ENCODE results near the gene PLA2G2D.
"Not testable (repeated sequence)": the region's sequence is repeated elsewhere in the genome, so short reads cannot be mapped to it uniquely, and the experiment has no call there.

The PLA2G2D gene

DNA sequence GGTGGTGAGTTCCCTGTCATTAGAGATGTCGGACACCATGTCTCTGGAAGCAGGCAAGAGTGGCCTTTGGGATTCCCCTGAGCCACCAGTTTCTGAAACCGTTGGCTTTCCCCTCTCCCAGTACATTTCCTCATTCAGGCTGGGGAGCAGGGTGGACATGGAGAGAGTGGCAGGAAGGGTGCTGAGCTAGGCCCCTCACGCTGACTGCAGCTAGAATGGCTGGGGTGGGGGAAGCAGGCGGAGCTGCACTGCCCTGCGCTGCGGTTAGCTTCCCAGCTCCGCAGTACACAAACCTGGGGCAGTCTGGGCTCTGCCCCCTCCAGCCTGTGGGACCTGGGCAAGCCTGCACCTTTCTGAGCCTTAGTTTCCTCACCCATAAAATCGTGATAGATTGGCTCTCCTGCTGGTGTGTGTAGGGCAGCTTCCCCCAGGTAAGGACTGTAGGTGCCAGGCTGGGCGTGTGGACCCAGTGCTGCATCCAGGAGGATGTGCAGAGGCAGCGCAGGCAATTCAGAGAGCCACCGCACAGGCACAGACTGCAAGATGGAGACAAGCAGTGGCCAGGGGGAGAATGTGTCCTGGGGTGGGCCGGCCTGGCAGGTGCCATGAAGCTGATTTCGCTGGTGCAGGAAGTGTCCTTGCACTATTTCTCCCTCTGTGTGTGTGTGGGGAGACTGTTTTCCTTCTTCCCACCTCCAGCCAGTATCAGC is 22.8 kb upstream of the PLA2G2D start:
- DNase-seq = no peak

DNA sequence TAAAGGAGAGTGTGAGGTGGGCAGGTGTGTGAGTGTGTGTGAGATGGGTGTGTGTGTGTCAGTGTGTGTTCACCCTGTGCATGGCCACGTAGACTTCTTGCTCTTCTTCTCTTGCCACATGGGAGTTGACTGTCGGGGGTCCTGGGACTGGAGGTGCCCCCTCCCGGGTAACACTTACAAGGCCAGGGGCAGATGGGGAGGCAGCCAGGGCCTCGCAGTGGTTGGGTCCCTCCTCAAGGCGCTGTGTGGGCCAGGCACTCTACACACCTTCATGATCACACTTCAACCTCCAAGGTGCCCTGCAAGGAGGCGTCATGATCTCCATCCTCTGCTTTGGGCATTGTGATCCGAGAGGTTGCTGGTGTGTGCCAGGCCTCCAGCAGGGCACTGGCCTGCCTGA is 22.1 kb upstream of the PLA2G2D start:
- DNase-seq = no peak

DNA sequence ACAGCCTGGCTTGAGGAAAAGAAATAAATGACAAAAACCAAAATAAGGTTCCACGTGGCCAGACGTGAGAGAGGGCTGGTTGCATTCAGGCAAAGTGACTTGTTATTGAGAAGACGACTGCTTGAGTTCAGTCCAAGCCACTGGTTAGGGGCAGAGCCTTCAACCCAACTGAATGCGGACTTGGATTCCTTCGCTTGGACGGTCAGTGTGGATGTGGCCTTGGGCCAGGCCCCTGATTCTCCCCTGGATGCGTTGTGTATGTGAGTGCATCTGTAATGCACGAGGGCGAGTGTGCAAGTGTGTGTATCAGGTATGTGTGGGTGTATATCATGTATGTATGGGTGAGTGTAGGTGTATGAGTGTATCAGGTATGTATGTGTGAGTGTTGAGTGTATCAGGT is 21.7 kb upstream of the PLA2G2D start:
- DNase-seq = no peak

DNA sequence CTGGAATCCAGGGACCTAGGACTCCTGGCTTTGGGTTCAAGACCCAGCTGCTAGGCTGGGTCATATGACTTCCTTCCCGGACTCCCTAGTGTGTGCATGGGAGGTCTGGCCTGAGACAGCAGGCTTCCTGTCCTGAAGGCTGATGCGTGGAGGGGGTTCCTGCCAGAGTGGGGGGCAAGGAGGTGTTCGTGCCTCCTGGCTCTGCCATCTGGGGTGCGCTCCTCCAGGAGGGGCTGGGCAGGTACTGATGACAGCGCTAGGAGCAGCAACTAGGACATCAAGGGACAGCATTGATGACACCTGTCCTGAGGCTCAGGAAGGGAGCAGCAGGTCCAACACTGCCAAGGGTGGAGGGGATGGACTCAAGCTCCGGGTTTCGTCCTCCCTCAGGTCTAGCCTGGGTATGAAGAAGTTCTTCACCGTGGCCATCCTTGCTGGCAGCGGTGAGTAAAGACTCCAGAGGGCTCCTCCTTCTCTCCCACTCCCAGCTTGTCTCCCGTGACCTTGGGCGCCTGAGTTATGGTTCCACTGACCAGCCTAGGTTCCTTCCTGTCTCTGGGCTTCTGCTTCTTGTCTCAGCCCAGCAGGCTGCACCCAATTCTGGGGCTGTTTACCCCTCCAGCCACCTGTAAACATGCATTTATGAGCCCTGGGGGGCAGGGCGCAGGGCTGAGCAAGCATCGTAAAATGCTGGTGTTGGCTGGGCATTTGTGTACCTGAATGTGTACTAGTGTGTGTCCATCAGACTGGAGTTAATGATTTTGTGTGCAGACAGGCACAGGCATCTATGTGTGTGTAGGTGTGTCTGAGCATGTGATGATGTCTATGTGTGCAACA is 20.7 kb upstream of the PLA2G2D start:
- no peak for DNase-seq

DNA sequence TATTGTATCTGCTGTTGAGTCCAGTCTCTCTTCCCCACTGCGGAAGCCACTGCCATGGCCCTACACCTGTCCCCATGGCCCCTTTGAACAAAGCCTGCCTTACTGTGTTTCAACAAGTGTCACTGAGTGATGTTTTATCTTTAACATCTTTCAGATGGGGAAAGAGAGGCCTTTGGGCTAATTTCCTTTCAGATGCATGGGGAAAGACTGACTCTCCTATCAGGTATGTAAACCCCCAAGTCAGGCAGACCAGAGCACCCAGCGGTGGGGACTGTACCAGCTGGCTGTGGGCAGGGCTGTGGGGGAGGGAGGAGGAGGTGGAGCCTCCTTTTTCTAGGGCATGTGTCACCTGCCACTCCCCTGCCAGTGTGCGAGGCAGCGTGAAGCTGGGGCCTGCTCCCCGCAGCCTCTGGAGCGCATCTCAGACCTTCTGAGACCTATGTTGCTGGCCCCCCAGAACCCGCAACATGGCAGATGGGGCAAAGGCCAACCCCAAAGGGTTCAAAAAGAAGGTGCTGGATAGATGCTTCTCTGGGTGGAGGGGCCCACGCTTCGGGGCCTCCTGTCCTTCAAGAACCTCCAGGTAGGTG is 19.7 kb upstream of the PLA2G2D start, which contains the start of gene PLA2G2F:
PLA2G2F (plus strand) TSS at position 363 of the 590 bp plus-strand sequence; CDS start at position 468, 105 bp downstream.
- DNase-seq = no peak

DNA sequence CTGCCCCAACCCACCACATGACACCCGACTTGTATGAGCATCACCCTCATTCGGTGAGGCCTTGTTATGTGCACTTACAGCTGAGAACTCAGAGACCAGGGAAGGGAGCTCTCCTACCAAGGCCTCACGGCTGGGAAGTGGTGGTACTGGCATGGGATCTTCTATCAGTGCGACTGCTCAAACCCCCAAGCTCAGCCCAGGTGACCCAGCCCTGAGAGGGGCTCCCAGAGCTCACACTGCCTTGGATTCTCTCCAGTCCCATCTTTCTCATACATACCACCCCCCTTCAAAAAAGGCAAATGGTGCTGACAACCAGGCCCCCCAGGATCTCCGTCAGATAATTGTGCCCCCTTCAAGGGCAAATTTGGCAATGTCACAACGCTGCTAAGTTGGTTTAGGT is 19.0 kb upstream of the PLA2G2D start:
- no peak for DNase-seq

DNA sequence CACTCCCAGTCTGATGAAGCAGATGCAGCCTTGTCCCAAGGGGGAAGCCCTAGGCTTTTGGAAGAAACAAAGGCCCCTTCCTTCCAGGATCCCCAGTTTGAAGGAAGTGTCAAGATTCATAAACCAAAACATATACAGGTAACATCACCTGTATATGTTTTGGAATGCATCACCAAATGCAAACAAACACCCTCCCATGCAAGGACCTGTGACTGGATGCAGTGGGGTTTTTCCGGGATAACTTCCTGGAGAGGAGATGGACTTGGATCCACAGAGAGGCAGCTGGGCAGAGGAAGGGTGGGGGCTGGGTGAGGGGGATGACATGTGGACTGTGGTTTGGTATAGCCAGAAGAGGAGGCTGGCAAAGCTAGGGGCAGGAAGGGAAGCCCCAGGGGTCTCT is 18.3 kb upstream of the PLA2G2D start:
- no peak for DNase-seq

DNA sequence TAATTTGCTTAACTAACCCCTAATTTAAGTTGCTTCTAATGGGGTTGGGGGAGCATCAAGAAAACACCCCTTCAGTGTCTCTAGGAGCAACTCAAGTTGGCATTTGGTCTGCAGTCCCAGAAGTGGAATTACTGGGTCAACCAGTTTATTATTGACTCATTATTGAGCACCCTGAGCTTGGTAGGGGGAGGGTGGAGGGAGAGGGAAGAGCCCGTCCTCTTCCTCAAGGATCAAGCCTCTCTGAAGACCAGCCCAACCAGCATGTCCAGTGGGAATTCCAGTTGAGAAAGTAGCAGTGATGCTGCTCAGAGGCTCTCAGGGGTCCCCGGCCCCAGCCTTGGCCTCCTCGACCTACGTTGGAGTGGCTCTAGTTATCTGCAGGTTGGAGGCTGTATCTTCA is 17.7 kb upstream of the PLA2G2D start:
- DNase-seq = no peak

DNA sequence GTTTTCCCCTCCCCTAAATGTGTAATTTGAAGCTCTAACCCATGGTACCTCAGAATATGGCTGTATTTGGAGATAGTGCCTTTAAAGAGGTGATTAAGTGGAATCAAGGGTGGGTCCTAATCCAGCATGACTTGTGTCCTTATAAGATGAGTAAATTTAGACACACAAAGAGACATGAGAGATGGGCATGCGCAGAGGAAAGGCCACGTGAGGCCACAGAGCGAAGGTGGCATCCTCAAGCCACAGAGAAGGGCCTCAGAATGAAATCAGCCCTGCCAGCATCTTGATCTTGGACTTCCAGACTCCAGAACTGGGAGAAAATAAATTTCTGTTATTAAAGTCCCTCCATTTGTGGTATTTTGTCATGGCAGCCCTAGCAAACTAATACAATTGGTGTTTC is 16.9 kb upstream of the PLA2G2D start:
- no peak for DNase-seq

DNA sequence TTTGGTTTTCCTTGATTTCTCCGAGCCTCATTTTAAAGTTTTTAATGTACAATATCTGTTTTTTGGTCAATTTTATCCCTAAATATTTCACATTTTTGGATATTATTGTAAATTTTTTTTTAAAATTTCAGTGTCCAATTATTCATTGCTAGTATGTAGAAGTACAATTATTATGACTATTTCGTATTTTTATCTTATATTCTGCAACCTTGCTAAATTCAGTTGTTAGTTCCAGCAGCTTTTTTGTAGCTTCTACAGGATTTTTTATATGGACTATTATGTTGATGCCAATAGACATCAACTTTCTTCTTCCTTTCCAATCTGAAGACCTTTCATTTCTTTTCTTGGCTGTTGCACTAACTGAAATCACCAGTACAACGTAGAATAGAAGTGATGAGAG is 15.7 kb upstream of the PLA2G2D start:
- DNase-seq = no peak

DNA sequence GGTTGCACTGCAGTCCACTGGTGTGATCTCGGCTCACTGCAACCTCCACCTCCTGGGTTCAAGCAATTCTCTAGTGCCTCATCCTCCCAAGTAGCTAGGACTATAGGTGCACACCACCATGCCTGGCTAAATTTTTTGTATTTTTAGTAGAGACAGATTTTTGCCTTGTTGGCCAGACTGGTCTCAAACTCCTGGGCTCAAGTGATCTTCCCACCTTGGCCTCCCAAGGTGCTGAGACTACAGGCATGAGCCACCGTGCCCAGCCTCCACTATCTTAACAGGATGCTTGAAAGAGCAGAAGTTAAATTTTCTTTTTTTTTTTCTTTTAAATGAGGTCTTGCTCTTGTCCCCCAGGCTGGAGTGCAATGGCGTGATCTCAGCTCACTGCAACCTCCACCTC is 11.2 kb upstream of the PLA2G2D start:
- DNase-seq = not testable (repeated sequence)

DNA sequence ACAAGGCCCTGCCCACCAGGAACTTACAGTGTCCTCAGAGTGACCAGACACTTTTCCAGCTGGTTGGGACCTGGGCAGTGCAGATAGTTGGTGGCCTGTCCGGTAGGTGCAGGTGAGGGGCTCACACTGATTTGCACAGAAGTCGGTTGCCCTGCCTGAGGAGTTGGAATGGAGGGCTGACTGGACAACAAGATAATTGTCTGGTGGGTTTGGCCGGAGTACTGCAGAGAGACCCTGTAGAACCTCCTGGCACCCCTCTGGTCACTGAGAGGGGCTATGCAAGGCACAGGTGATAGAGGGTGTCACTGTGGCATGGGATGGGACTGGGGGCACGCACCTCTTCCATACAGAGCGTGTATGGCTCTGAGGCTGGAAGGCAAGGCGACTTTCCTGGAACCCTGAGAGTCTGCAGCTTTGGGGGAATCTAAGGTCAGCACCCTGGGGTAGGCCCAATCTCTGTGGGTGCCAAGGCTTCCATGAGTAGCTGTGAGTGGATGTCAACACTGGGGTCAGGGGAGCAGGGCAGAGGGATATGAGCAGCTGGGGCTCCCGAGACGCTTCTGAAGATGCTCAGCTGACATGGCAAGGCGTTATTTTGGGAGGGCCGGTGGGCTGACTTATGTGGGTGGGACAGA is 7.6 kb upstream of the PLA2G2D start:
- no peak for DNase-seq

DNA sequence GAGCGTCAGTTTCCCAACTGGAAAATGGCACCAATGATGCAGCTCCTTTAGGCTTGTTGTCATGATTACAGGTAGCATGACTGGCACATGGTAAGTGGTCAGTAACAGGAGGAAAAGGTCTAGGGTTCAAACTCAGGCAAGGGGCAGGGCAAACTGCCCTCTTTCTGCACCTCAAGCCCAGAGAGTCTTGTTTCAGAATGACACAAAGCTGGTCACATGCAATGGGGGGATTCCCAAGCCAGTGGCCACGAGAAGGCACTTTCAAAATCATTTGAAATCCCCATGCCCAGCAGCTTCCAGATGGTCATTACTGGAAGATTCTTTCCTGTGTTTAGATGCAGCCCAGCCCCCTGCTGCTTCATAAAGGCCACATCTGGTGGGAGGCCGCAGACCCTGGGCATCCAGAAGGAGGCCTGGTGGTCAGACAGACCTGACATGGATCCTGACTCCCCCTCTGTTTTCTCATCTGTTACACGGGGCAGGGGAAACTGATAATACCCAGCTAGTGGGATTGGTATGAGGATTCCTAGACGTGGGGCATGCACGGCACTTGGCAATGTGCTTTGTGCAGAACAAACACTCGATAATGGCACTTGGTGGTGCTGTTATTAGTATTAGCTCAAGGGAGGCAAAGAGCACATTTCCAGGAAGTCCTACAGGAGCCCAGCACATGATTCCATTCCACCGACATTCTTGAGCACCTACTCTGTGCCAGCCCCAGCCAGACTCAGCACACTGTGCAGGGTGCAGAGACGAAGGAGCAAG is 6.9 kb upstream of the PLA2G2D start:
- no peak for DNase-seq

DNA sequence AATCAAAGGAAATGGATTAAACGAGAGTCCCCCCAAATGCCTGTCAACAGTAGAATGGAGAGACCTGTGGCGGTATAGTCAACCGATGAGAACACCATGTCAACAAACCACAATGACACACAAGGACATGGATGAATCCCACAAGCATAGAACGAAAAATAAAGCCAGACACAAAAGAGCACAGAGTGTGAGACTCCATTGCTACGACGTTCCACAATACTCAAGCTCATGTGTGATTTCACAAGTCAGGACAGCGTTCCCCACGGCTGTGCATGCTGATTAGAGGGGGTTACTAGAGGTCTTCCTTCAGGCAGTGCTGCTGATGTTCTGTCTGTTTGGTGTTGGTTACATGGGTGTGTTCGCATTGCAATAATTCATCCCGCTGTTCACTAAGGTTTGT is 5.8 kb upstream of the PLA2G2D start:
- DNase-seq = no peak

DNA sequence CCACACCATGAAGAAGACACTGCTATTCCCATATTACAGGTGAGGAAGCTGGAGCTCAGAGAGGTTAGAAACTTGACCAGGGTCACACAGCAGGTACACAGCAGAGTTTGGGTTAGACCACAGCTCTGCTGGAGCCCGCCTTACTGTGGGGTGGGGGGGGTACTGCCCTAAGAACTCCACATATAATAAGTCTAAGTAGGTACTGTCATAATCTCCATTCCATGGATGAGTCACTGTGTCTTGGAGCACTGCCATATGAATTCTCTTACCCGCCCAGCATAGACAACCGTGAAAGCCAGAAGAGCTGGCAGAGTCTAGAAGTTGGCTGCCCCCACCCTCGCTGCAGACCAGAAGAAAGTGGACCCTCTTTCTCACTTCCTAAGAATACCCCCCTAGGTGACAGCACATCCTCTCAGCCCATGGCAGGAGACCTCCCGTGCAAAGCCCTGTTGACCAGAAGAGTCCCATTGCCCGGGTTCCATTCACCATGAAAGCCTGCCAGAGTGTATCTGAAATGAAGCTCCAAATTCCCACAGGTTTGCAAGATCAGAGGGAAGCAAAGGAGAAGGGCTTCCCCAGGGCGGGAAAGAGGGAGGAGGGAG is 5.2 kb upstream of the PLA2G2D start:
- no peak for DNase-seq

DNA sequence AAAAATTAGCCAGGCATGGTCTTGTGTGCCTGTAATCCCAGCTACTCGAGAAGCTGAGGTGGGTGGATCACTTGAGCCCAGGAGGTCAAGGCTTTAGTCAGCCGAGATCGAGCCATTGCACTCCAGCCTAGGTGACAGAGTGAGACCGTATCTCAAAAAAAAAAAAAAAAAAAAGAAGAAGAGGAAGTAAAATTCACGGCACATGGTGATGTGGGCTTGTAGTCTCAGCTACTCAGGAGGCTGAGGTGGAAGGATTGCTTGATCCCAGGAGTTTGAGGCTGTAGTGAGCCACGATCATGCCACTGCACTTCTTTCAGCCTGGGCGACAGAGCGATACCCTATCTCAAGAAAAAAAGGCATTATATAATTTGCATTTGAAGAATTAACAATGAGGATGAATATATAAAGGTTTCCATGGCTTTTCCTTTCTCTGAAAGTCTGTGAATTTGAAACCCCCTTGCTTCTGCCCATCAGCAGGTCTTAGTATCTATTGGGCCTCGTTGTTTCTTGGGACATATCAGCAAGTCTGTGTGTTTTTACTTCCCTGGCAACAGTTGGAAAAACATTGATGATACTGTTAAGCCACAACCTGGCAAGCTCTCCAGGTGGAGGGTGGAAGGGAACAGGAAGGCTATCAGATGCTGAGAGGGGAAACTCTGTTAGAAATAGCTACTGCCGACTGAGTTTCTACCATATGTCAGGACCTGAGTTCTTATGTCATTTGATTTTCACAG is 4.6 kb upstream of the PLA2G2D start:
- DNase-seq = no peak

DNA sequence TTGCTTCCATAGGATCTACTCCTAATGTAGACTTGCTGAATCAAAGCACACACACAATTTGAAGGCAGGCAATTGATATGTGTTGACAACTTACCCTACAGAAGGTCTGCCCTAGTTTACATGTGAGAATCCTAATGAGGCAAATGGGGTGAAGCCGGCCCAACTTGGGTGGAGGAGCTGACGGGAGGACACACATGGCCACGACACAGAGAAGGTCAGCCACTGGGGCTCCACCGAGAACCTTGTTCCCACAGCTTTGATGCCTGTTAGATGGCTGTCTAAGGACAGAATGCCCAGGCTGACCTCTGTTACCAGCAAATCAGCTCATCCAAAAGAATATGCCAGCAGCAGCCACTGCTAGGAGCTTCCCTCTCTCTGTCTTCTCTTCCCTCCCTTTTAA is 1.5 kb upstream of the PLA2G2D start:
- no peak for DNase-seq

DNA sequence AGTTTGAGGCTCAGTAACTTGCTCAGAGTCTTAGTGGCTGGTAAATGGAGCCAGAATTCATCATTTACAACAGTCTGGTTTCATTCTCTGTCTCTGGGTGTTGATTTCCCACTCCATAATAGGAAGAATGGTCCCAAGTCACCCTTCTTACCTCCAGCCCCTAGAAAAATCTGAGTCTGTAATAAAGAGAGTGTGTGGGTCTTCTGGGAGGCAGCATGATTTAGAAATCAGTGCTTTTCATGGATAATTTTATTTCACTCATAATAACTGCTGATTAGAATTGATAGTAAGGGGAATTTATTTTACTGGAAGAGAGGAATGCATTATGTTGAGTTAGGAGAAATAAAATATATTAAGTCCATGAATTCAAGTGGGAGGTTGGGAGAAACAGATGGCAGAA is 2.1 kb downstream of the PLA2G2D start:
- DNase-seq = no peak

DNA sequence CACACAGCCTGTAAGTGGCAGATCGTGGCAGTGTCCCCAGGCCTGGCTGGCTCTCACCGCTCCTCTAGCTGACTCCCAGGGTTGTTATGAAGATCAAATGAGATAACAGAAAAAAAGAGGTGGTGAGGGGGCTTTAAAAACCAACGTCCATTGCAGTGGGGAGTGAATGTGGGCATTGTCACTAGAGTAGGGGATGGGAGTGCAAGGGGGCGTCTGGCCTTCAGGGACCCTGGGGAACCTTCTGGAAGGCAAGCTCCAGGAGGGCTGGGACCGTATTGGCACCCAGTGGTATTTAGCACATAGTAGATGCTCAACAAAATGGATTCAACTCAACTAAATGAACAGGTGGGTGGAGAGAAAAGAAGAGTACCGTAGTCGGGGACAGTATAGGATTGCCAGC is 3.4 kb downstream of the PLA2G2D start:
- DNase-seq = no peak

DNA sequence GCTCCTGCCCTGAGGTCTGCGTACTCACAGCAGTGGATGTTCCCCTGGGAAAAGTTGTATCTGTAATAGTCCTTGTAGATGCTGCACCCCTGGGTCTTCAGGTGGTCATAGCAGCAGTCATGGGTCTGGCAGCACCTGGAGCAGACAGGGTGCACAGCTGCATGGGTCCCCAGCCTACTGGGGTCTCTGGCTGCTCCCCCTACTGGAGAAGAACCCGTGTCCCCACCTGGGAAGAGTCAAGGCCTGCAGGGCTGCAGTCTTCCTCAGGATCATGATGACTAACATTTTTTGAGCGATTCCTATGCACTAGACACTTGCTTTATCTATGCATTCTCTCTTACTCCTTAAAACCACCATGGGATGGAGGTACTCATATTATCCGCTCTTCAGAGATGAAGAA is 3.9 kb downstream of the PLA2G2D start:
- no peak for DNase-seq

DNA sequence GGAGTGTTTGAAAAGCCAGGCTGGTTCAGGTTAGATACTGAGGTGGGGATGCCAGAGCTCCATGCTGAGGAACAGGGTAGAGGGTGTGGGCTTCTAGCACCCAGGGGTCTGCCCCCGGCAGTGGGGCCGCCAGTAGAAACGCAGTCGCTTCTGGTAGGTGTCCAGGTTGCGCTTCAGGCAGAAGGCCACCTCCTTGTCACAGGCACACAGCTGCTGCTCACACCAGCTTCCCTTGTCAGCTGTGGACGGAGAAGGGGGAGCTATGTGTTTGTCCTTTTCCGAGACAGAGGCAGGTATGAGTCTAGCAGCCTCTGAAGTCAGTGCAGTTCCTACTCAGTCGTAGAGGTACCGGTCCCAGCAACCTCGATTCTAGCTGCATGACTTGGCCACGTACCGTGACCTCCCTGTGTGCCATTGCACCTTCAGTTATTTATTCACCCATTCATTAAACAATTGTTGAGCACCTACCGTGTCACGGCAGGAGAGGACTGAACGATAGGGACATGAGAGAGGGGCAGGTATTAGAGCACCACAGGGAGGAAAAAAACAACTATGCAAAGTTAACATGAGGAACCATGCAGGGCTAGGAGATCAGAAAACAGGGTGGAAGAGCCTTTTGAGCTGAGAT is 5.2 kb downstream of the PLA2G2D start:
- no peak for DNase-seq
